Skeletal muscle satellite cell (primary cell): ENCODE data around the gene TUBB2B.

Experiments
- H3K27me3 ChIP-seq: 2 replicates; pipeline ENCODE4 v1.7.0; 2013; ENCODE audit warnings: low read length; ENCODE audit not compliant: control insufficient read depth, insufficient read depth
- H3K36me3 ChIP-seq: 2 replicates; pipeline ENCODE4 v1.7.0; 2013; ENCODE audit warnings: mild to moderate bottlenecking, control low read depth, low read length; ENCODE audit not compliant: insufficient read depth
- H3K4me1 ChIP-seq: 2 replicates; pipeline ENCODE4 v1.7.0; 2013; ENCODE audit warnings: low read length; ENCODE audit not compliant: control insufficient read depth, insufficient read depth
- H3K4me2 ChIP-seq: 2 replicates; pipeline ENCODE4 v1.7.0; 2013; ENCODE audit warnings: mild to moderate bottlenecking, low read length
- H3K4me3 ChIP-seq: 2 replicates; pipeline ENCODE4 v1.7.0; 2013; ENCODE audit warnings: low read length
- H3K9ac ChIP-seq: 2 replicates; pipeline ENCODE4 v1.7.0; 2013; ENCODE audit warnings: mild to moderate bottlenecking, low read depth, low read length, moderate library complexity
- H3K9me3 ChIP-seq: replicated peaks from 2 replicates; pipeline ENCODE4 v1.7.0; 2013; ENCODE audit warnings: mild to moderate bottlenecking, control low read depth, low read length

TUBB2B gene

GRCh38 chr6:3266170-3266569, 38.7 kb upstream of the TUBB2B start:
- Histone ChIP-seq H3K9ac (no peak overlapping the region), H3K4me2 (no peak overlapping the region), H3K36me3 (peaks cover 42% of the 10 kb centered on the region), H3K27me3 (no peaks in the 10 kb centered on the region), H3K4me1 (peaks cover 9% of the 10 kb centered on the region), H3K9me3 (no peaks in the 10 kb centered on the region), H3K4me3 (no peak overlapping the region)

DNA sequence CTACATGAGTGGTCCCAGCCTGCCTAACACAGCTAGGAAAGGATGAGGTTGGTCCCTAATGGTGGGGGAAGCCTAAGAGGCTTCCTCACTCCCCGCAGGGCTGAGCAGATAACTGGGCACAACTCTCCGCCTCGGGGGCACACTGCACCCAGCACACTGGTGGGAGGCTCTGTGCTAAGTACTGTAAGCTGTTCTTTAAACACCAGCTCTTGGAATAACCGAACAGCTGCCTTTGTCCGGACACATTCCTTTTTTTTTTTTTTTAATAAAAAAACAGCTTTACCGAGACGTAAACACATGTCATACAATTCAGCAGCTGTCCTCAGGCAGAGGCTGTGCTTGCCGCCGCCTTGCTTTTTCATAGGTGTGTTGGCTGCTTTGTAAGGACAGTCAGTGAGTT, 38.2 kb upstream of the TUBB2B start:
- Histone ChIP-seq H3K36me3 (peaks cover 38% of the 10 kb centered on the region), H3K4me3 (no peak overlapping the region), H3K9ac (no peak overlapping the region), H3K4me2 (no peak overlapping the region), H3K4me1 (peaks cover 14% of the 10 kb centered on the region), H3K9me3 (no peaks in the 10 kb centered on the region), H3K27me3 (no peaks in the 10 kb centered on the region)

DNA sequence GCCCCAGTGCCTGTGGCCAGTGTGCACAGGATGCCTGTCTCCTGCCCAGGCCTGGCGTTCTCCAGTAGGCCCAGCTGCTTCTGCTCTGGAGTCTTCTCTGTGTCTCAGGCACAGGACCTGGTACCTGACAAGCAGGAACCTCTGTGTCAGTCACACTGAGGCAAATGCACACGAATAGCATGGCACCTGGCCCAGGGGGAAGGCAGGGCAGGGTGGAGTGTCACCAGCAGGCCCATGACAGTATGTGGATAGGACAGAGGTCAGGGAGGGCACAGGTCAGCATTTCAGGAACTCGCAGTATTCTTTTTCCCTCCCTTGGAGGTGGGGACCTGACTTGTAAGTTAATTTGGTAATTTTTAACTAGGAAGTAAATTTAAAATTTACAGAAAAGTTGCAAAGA, 36.9 kb upstream of the TUBB2B start:
- Histone ChIP-seq H3K4me3 (no peak overlapping the region), H3K27me3 (no peaks in the 10 kb centered on the region), H3K9ac (no peak overlapping the region), H3K36me3 (peaks cover 27% of the 10 kb centered on the region), H3K4me2 (no peak overlapping the region), H3K4me1 (peaks cover 21% of the 10 kb centered on the region), H3K9me3 (no peaks in the 10 kb centered on the region)

- no peak overlapping the region for H3K4me2 ChIP-seq
- H3K4me1 ChIP-seq = peaks cover 26% of the 10 kb centered on the region
- no peak overlapping the region for H3K9ac ChIP-seq
- H3K27me3 ChIP-seq = no peaks in the 10 kb centered on the region
- peaks cover 21% of the 10 kb centered on the region for H3K36me3 ChIP-seq
- no peak overlapping the region for H3K4me3 ChIP-seq
- no peaks in the 10 kb centered on the region for H3K9me3 ChIP-seq
Measured at GRCh38 chr6:3263096-3263495, 35.6 kb upstream of the TUBB2B start.

- H3K4me2 ChIP-seq = no peak overlapping the region
- no peaks in the 10 kb centered on the region for H3K9me3 ChIP-seq
- no peaks in the 10 kb centered on the region for H3K27me3 ChIP-seq
- H3K4me1 ChIP-seq = peaks cover 26% of the 10 kb centered on the region
- peaks cover 21% of the 10 kb centered on the region for H3K36me3 ChIP-seq
- H3K4me3 ChIP-seq = no peak overlapping the region
- no peak overlapping the region for H3K9ac ChIP-seq
Measured at GRCh38 chr6:3261921-3262320, 34.5 kb upstream of the TUBB2B start.

DNA sequence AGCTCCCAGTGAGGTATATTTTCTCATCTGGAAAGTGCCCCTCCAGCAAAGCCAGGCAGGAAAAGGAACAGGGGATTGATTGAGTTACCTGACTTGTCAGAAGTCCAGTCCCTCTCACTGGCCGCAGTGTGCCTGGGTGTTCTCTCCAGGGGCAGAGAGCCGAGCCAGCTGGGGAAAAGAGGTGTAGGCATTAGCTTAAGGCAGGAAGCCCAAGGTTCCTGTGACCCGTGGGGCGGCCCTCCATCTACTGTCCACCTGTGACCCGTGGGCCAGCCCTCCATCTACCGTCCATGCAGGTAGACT, 34.0 kb upstream of the TUBB2B start:
- peak overlapping the region; percentile 62 for H3K4me2 ChIP-seq
- no peaks in the 10 kb centered on the region for H3K9me3 ChIP-seq
- H3K4me3 ChIP-seq = no peak overlapping the region
- peaks cover 26% of the 10 kb centered on the region for H3K4me1 ChIP-seq
- H3K36me3 ChIP-seq = peaks cover 21% of the 10 kb centered on the region
- no peak overlapping the region for H3K9ac ChIP-seq
- H3K27me3 ChIP-seq = no peaks in the 10 kb centered on the region

DNA sequence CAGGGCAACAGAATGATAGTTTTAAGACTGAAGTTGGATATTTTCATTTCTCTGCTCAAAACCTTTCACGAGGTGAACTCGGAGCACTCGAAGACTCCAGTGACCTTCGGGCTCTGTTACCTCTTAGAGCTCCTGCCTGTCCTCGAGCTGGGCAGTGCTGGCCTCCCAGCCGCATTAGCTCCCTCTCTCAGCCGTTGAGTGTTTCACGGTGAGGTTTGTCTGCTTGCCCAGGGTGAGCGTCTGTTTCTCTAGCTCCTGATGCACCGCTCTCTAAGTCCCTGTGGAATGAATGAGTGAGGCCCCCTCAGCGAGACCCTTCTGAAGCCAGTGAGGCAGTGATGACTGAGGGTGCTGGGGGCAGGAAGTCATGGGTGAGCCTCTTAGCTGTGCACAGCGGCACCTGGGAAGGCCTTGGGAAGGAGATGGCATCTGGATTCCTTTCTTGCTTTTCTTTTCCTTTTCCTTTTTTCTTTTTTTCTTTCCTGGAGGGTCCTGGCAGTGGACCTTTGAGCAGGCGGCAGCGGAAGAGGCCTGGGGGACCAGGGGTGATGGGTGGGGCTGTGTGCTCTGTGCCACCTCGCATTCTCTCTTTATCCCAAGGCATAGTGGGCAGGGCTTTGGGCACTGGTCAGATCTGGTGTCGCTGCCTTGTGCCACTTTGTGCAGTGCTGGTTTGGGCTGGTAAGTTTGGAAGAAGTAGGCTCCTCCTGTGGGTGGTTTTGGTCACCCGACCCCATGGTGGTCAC, 33.5 kb upstream of the TUBB2B start:
- Histone ChIP-seq H3K4me2 (peak overlapping the region; percentile 62), H3K9ac (no peak overlapping the region), H3K4me1 (peaks cover 26% of the 10 kb centered on the region), H3K9me3 (no peaks in the 10 kb centered on the region), H3K4me3 (peak overlapping the region; percentile 18), H3K36me3 (peaks cover 18% of the 10 kb centered on the region), H3K27me3 (peaks cover 3% of the 10 kb centered on the region)

GRCh38 chr6:3260296-3260695, 32.8 kb upstream of the TUBB2B start:
- no peaks in the 10 kb centered on the region for H3K9me3 ChIP-seq
- H3K36me3 ChIP-seq = peaks cover 17% of the 10 kb centered on the region
- peaks cover 26% of the 10 kb centered on the region for H3K4me1 ChIP-seq
- H3K4me3 ChIP-seq = peak overlapping the region; percentile 18
- H3K9ac ChIP-seq = no peak overlapping the region
- H3K27me3 ChIP-seq = peaks cover 7% of the 10 kb centered on the region
- peak overlapping the region; percentile 62 for H3K4me2 ChIP-seq

DNA sequence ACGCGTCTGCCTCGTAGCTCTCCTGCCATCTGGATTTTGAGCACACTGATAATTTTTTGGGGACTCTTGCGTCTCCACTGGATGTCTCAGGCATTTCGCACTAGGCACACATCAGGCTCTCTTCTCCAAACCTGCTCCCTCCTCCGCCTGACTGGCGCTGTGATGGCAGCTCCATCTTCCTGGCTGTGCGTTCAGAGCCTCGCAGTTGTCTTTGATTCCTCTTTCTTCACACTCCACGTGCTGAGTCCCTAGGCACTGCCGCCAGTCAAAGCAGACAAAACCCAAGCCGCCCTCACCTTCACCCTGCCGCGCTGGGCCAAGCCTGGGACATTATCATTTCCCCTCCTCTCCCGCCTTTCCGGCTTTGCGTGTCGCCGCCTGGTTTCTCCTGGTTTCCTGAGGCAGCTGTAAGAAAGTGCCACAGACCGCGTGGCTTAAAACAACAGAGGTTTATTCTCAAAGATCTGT, 32.1 kb upstream of the TUBB2B start:
- peak overlapping the region; percentile 89 for H3K4me2 ChIP-seq
- peaks cover 26% of the 10 kb centered on the region for H3K4me1 ChIP-seq
- H3K9ac ChIP-seq = peak overlapping the region; percentile 80
- no peaks in the 10 kb centered on the region for H3K9me3 ChIP-seq
- peak overlapping the region; percentile 96 for H3K4me3 ChIP-seq
- peaks cover 12% of the 10 kb centered on the region for H3K36me3 ChIP-seq
- H3K27me3 ChIP-seq = peaks cover 7% of the 10 kb centered on the region

- Histone ChIP-seq H3K4me1 (peaks cover 26% of the 10 kb centered on the region), H3K27me3 (peaks cover 7% of the 10 kb centered on the region), H3K4me3 (peak within 1 kb of the TSS; percentile 96)
Measured at GRCh38 chr6:3258720-3259490, 31.5 kb upstream of the TUBB2B start, which contains the start of gene PSMG4. Gene PSMG4, plus strand, starts transcription at chr6:3258947. Its CDS starts 76 bp downstream, at chr6:3259023.

GRCh38 chr6:3258201-3258600, 30.7 kb upstream of the TUBB2B start:
- H3K4me2 ChIP-seq = peak overlapping the region; percentile 89
- peak overlapping the region; percentile 96 for H3K4me3 ChIP-seq
- peaks cover 7% of the 10 kb centered on the region for H3K27me3 ChIP-seq
- peaks cover 25% of the 10 kb centered on the region for H3K4me1 ChIP-seq
- H3K9ac ChIP-seq = peak overlapping the region; percentile 49
- no peaks in the 10 kb centered on the region for H3K36me3 ChIP-seq
- H3K9me3 ChIP-seq = no peaks in the 10 kb centered on the region

More at GRCh38 chr6:3258720-3259490, 31.5 kb upstream of the TUBB2B start, which contains the start of gene PSMG4:
- H3K36me3 ChIP-seq = peaks cover 7% of the 10 kb centered on the region
- peak within 1 kb of the TSS; percentile 80 for H3K9ac ChIP-seq
- no peaks in the 10 kb centered on the region for H3K9me3 ChIP-seq
- peak within 1 kb of the TSS; percentile 89 for H3K4me2 ChIP-seq
